NCI-H2029 treated with DMSO at 0.1 percent for 48 hours (cell line): Measurements from ENCODE around the gene MUC6.

Source experiments
- DNase-seq: peaks from one replicate; lab custom pipeline; 2025; lab: John Stamatoyannopoulos, UW

Gene MUC6

GRCh38 chr11:1036931-1037330, 413 bp upstream of the MUC6 start:
- DNase-seq: no peak

DNA sequence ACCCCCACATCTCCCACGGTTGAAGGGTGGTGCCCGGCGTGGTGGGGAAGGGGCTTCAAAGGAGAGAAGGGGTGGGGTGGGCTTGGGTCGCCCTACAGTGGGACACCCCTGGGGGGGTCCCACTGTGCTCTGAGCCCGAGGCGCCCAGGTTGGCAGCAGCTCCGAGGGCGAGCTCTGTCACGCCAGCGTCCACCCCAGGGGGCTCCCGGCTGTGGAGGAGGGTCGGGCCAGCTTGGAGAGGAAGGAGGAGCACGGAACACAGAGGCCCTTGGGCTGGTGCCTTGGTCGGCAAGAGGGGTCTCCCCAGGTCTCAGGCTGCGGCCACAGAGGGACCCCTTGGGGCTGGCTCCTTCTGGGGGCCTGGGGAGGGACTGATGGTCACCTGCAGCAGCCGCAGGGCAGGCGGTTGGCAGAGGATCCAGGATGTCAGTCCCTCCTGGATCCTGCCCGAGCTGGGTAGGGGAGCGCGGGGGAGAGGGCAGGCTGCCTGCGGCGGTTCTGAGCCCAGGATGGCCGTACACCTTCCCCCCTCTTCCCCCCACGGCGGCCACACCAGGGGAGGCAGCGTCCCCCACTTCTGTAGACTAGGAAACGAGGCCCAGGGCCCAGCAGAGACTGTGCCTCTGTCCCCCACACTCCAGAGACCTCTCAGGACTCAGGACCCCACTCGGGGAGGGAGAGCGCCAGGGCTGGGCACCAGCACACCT, 788 bp downstream of the MUC6 start:
- DNase-seq: no peak

GRCh38 chr11:1034456-1035295, 1.8 kb downstream of the MUC6 start:
- DNase-seq: no peak

DNA sequence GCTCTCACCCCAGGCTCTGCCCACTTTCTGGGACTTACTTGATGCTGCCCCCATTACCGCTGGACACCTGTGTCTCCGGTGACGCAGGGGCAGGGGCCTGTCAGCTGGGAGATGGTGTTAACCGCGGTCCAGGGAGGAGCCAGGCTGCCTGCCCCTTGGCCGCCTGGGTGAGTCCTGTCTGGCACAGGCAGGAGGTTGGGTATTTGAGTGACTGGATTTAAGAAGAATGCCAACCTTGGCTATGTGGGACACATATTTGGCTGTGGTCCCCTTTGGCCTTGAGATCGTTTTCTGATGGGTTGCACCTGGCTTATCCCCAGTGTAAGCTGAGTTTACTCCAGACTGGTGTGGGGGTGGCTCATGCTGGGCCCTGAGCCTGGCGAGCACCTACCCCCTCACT, 2.5 kb downstream of the MUC6 start:
- no peak for DNase-seq

DNA sequence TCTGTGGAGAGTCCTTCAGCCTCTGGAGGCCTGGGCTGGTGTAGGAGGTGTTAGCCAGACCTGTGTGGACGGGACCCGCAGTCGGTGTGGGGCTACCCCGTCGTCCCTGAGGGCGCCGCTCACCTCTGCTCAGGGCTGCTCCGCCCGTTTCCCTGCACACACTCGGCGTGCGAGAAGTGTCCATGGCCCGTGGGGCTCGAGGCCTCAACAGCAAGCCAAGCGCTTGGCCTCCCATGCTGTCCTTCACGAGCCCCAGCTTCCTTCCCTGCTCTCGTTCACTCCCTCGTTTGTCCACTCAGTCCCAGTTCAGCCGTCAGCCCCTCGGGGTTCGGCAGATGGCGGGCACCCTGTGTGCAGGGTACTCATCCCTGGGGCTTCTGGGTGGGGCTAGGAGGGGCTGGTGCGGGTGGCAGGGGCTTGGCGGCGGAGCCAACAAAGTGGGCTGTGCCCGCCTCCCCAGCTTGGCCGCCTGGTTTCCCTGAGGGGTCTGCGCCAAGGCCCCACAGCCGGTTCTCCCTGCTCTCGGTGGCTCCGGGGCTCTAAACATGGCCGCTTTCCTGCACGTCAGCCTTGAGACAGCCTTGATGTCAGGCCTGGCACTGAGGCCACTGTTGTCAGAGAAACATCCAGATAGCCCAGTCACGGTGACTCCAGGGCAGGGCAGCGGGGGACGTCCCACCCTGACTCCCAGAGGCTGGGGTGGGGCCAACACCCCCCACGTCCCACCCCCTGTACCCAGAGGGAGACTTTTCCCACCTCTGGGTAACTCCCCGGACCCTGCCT, 3.3 kb downstream of the MUC6 start:
- no peak for DNase-seq

GRCh38 chr11:1032310-1032891, 4.1 kb downstream of the MUC6 start:
- no peak for DNase-seq

- DNase-seq: no peak
Measured at GRCh38 chr11:1031121-1031899, 5.2 kb downstream of the MUC6 start.

- no peak for DNase-seq
Measured at GRCh38 chr11:1030556-1030955, 6.0 kb downstream of the MUC6 start.

- no peak for DNase-seq
Measured at GRCh38 chr11:1030086-1030485, 6.4 kb downstream of the MUC6 start.

GRCh38 chr11:1029654-1030053, 6.9 kb downstream of the MUC6 start:
- no peak for DNase-seq

- no peak for DNase-seq
Measured at GRCh38 chr11:1029051-1029450, 7.5 kb downstream of the MUC6 start.

GRCh38 chr11:1028616-1029015, 7.9 kb downstream of the MUC6 start:
- DNase-seq: no peak

- DNase-seq: no peak
Measured at GRCh38 chr11:1028291-1028540, 8.3 kb downstream of the MUC6 start.

GRCh38 chr11:1027483-1028290, 8.8 kb downstream of the MUC6 start:
- no peak for DNase-seq

- DNase-seq: no peak
Measured at GRCh38 chr11:1026641-1027482, 9.7 kb downstream of the MUC6 start.

DNA sequence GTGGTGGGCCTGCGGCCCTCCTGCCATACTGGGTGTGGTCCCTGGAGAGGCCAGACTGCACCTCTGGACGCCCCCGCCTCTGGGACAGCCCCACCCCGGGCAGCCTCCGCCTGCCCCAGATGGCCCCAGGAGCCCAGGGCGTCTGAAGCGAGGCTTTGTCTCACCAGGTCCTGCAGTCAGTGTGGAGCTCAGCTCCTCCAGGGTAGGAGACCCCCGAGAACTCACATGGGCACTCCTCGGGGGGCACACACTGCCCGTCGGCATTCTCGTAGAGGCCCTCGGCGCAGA, 10.4 kb downstream of the MUC6 start:
- DNase-seq: no peak

GRCh38 chr11:1025410-1026162, 10.9 kb downstream of the MUC6 start:
- no peak for DNase-seq

DNA sequence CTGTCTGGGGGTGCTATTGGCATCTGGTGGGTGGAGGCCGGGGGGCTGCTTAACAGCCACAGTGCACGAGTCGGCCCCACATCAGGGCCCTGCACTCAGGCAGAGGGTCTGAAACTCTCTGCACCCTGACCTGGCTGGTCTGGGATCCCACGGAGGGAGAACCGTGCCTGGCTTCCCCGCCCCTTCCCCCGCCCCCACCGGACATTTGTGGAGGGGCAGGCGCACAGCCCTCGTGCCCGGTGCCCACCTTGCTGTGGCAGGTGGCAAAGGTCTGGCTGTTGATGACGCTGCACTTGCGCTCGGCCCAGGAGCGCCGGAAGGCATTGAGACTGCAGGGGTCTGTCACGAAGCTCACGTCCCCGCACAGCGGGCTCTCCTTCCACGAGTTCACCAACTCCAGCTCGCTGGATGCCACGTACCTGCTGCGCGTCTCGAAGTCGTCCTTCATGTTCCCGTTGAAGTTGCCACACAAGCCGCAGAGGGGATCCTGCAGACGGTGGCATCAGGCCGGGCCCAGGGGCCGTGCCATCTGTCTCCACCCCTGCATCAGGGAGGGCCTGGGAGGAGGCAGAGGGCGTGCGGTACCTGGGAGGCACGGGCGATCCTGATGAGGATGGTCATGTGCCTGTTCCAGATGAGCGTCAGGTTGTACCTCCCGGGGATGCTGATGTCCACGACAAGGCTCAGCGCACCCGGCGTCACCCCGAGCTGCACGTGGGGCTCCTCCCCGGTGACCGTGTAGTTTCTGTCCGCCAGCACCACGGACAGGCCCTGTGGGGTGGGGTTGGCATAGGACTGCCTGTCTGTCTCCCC, 11.7 kb downstream of the MUC6 start:
- DNase-seq: no peak
